NCI-H1417 (cell line): Measurements from ENCODE around the gene MPLKIP.
A peak's percentile ranks its signal among the peaks of the same experiment; 100 is the strongest.
"Not testable (repeated sequence)": the region's sequence is repeated elsewhere in the genome, so short reads cannot be mapped to it uniquely, and the experiment has no call there.

Experiments used
- DNase-seq, 3 experiments: peaks; one replicate each; lab custom pipeline; 2025; lab: John Stamatoyannopoulos, UW

MPLKIP gene

DNA sequence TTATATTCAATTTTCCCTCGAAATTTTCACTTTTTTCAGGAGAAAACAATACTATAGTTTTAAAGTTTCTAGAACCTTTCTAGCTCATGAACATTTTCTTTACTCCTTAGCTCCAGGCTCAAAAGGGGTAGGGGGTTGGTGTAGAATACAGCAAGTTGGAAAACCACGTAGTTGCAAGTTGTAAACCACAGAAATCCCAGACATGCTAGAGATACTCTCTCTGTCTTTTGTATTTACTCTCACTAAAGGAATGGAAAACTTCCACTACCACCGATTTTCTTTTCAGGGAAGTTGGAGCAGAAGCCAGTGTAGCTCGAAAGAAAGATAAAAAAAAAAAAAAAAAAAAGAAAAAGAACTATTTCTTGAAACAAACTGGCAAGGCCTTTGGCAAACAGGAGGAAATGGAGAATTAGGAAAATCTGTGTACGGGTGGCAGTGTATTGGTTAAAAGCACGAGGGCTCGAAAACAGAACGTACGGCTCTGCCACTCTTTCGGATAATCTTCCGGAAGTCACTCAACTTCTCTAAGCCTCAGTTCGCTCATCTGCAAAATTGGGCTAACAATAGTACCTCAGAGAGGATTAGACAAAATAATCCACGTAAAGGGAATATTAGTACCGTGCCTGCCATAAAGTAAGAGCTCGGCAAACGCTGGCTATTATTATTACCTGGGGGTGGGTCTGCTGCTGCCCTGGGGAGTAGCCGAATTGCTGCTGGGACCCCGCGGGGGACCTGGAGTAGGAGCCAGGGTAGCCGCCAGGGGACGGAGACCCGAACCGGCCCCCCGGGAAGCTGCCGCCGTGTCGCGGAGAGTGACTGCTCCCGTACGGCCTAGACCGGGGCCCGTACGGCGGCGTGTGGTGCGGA lies 628 bp downstream of the MPLKIP start:
- peak in 1 of 3 experiments; percentile 33 for DNase-seq

GRCh38 chr7:40122940-40123254 lies 11.5 kb downstream of the MPLKIP start:
- DNase-seq: no peak

- DNase-seq: not testable (repeated sequence)
These were observed 12.1 kb downstream of the MPLKIP start for GRCh38 chr7:40122100-40122939.

DNA sequence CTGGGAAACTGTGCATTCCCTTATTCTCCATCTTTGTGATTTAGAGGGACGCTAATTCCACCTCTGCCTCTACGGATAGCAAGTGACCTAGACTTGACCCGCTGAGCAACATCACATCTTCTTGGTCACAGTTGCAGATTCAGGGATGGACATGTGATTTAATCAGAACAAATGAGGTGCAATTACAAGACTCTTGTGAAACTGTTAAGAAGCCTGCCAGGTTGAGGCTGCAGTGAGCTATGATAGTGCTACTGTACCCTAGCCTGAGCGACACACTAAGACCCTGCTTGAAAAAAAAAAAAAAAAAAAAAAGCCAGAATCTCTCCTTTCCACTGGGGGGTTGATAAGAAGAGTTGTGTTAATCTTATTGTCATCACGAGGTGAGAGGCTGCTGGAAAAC lies 14.4 kb downstream of the MPLKIP start:
- no peak for DNase-seq

- not testable (repeated sequence) for DNase-seq
These were observed 16.2 kb downstream of the MPLKIP start for GRCh38 chr7:40118201-40118600.

GRCh38 chr7:40117199-40117598 lies 17.2 kb downstream of the MPLKIP start:
- not testable (repeated sequence) for DNase-seq

DNA sequence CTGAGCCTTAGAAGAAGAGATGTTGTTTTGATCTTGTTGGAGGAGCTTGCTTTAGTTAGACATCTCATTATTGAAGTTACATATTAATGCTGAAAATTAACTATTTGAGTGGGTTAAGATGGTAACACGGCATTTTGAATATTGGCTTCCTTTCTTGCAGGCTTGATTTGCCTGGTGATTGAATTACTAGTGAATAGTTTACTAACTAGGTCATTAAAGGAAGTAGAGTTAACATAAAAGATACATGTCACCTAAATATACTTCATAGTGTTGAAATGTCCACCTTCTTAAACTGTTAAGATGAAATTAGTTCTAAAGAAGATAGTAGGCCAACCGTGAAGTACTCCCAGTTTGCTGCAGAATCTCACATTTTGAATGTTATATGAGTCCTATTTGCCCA lies 18.5 kb downstream of the MPLKIP start:
- DNase-seq: no peak

DNA sequence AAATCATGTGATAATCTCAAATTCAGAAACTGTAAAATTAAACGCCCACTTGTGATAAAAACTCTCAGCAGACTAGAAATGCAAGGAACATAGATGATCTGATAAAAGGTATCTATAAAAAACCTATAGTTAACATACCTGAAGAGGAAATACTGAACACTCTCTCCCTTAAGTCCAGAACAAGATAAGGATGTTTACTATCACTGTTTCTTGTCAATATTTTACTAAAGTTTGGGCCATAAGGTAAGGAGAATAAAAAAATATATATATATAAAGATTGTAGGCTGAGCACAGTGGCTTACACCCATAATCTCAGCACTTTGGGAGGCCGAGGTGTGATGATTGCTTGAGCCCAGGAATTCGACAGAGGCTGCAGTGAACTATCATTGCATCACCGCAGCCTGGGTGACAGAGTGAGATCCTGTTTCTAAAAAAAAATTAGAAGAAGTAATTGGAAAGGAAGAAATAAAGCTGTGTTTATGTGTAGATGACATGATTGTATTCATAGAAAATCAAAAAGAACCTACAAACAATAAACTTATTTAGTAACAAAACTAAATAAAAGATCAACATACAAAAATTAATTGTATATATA lies 28.4 kb downstream of the MPLKIP start:
- no peak for DNase-seq

DNA sequence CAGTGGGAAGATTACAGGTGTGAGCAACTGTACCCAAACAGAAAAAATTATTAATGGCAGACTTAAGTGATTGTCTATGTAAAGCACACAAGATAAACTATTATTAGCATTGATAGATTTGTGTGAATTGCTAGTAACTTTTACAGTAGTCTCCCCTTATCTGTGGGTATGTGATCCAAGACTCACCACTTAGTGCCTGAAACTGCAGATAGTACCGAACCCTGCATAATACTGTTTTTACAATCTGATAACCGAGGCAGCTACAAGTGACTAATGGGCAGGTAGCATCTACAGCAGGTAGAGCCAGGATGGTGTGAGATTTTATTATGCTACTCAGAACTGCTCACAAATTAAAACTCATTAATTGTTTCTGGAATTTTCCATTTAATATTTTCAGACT lies 31.5 kb downstream of the MPLKIP start:
- DNase-seq: no peak

DNA sequence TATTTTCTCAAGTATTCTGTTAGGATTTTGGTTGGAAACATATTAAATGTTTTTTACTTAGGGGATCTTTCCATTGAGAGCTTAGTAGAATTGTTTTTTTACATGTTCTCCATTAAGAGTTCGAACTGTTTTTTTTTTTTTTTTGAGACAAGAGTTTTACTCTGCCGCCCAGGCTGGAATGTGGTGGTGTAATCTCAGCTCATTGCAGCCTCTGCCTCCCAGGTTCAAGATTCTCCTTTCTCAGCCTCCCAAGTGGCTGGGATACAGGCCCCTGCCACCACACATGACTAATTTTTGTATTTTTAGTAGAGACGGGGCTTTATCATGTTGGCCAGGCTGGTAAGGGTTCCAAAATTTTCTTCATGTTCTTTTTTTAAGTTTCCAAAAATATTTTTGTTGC lies 33.2 kb downstream of the MPLKIP start:
- no peak for DNase-seq

- DNase-seq: no peak
These were observed 34.6 kb downstream of the MPLKIP start for GRCh38 chr7:40099837-40100236.

- DNase-seq: no peak
These were observed 35.6 kb downstream of the MPLKIP start for GRCh38 chr7:40098810-40099209.

GRCh38 chr7:40097728-40098127 lies 36.7 kb downstream of the MPLKIP start:
- no peak for DNase-seq

- DNase-seq: no peak
These were observed 38.6 kb downstream of the MPLKIP start for GRCh38 chr7:40095695-40096327.

- DNase-seq: no peak
These were observed 39.2 kb downstream of the MPLKIP start for GRCh38 chr7:40095230-40095629.

- DNase-seq: peak in 1 of 3 experiments; percentile 17
These were observed 40.6 kb downstream of the MPLKIP start for GRCh38 chr7:40093631-40094350.

- no peak for DNase-seq
These were observed 42.2 kb downstream of the MPLKIP start for GRCh38 chr7:40092182-40092581.

- DNase-seq: no peak
These were observed 56.6 kb downstream of the MPLKIP start for GRCh38 chr7:40077849-40078248.
